ENCODE results near the gene LRRC47.
"Not testable (repeated sequence)": the region's sequence is repeated elsewhere in the genome, so short reads cannot be mapped to it uniquely, and the experiment has no call there.

Gene LRRC47

DNA sequence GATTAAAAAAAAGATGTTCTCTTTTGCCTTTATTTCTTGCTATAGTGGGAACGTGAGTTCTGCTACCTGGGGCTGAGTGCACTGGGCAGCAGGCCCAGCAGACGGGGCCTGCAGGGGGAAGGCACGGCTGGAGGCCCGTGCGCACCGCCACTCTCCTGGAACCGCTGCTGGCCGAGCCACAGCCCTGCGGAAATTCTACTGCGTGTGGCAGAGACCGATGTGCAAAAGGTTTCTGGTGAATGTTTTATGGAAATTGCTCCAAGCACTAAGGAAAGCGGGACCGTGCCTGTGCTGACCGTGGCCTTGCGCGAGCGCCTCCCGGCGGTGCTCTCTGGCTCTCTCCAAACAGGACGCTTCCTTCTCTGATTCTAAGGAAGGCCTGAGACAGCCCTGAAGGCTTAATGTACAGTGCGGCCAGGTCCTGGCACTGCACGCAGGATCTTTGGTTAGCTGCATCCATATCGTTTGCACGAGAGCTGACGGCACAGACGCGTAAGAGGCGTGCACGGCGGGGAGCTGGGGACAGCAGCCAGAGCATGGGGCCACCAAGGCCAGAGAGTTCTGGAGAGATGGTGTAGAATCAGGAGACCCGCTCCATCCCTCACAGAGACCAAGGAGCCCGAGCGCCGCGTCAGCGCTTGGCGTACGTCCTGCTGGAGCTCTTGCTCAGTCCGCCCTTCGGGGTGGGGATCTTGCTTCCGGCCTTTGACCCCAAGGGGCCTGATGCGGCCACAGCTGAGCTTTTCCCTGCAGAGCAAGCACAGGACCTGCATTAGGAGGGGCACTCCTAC is 18.7 kb upstream of the LRRC47 start:
- no peak for DNase-seq

DNA sequence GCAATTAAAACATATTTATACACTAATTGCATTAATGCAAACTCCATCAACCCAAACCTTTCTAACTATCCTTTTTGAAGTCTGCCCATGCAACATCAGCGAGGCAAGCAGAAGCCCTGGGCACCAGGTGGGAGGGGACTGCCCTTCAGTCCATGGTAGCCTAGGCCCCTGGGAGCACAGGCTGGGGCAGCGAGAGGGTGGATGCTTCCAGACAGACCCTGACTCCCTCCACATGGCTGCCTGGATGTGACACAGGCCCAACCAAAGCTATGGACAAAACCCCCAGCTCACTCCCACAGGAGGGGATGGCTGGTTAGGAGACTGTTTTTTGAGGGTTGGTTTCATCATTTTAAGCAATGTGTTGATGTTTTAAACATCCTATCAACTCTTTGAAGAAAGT is 17.8 kb upstream of the LRRC47 start:
- DNase-seq = no peak

DNA sequence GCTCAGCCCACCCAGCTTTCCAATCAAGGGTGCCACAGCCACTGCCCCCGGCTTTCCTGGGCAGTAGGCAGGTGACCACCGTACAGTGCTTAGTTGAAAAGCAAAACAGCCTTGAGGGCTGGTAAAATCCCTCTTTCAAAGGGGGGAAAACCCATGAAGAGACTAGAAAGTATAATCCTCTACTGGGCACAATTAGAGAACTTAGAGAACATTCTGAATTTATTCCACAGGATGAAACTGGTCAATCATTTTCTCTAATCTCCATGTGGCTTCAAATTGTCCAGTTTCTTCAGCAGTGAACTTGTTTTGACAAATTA is 15.3 kb upstream of the LRRC47 start:
- DNase-seq = no peak

DNA sequence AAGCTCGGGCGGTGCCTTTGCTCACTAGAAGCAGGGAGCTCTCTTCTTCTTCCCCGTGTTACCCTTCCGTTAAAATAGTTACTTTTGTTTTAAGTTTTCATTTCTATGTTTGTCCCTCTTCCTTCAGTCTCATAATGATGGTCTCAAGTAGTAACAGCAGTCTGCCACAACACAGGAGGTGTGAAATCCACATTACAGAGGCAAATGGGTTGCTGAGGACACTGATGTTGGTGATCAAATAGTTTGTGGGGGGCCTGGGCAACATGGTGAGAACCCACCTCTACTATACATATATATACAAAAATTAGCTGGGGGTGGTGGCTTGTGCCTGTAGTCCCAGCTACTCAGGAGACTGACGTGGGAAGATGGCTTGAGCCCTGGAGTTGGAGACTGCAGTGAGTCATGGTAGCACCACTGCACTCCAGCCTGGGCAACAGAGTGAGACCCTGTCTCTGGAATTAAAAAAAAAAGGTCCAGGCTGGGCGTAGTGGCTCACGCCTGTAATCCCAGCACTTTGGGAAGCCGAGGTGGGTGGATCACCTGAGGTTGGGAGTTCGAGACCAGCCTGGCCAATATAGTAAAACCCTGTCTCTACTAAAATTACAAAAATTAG is 14.0 kb upstream of the LRRC47 start:
- not testable (repeated sequence) for DNase-seq

DNA sequence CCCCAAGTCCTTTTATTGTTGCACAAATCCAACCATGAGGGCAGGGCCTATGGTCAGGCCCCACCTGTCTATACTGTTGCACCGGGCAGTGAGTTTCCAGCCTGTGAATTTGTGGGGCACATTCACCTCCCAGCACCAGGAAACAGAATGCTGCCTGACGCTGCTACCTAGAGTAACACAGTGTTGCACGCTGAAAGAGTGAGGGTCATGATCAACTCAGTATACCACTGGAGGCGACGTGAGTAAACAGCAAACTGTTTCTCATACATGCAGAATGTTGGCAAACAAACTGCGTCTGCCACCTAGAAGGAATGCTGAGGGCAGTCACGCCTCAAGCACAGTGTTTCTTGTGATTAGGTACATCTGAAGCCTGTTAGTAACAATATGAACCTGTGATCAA is 13.4 kb upstream of the LRRC47 start:
- DNase-seq = no peak

DNA sequence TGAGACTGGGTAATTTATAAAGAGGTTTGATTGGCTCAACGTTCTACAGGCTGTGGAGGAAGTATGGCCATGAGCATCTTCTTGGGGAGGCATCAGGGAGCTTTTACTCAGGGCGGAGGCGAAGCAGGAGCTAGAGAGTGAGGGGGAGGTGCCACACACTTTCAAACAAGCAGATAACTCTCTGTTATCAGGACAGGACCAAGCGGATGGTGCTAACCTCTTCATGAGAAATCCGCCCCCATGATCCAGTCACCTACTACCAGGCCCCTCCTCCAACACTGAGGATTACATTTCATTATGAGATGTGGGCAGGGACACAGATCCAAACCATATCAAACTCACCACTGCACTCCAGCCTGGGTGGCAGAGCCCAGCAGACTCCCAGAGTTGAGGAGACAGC is 11.5 kb upstream of the LRRC47 start:
- no peak for DNase-seq

DNA sequence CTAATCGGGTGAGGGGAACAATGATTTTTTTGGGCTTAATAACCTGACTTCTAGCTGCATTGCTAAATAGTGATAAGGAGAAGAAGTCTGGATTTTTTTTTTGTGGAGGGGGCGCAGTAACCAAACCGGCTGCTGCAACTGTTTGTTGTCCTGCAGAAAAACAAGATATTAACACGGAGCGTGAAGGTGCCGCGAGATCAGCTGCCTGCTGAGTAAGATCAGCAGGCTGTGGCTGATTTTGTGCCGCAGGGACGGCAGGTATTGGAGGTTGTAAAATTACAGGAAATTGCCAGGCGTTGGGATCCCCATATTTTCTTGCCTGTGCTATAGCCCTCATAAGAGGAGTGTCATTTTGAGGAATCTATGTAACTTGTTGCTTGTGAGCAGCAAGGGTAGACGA is 8.7 kb upstream of the LRRC47 start:
- DNase-seq = no peak

DNA sequence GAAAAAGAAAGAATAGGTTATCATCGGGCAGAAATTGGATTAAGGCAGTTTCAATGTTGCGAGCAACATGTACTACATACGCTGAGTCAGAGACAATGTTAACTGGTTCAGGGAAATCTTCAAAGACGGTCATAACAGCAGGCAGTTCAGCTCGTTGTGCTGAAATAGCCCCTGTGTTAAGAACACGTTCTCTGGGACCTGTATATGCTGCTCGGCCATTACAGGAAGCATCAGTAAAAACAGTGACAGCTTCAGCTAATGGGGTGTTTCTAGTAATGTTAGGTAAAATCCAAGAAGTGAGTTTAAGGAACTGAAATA is 8.3 kb upstream of the LRRC47 start:
- DNase-seq = not testable (repeated sequence)

DNA sequence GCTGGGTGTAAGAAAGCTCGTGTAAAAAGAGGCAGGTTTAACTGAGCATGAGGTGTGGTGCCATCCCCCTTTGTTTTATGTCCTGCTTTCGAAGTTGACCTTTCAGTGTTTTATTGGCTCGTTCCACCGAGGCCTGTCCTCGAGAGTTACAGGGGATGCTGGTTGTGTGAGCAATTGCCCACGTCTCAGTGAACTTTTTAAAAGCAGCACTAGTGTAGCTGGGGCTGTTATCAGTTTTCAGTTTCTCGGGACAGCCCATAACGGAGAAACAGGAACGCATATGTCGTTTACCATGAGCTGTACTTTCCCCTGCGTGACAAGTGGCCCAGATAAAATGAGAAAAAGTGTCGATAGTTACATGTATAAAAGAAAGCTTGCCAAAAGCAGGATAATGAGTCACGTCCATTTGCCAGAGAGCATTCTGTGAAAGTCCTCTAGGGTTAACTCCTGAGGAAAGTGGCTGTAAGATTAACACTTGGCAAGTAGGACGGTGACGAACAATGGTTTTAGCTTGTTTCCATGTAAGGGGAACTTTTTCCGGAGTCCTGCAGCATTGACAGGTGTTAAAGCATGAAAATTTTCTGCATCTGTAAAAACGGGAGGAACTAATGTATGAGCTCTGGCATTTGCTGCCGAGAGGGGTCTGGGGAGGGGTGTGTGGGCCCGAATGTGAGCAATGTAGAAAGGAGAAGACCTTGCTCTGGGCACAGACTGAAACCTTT is 7.8 kb upstream of the LRRC47 start:
- DNase-seq = no peak

DNA sequence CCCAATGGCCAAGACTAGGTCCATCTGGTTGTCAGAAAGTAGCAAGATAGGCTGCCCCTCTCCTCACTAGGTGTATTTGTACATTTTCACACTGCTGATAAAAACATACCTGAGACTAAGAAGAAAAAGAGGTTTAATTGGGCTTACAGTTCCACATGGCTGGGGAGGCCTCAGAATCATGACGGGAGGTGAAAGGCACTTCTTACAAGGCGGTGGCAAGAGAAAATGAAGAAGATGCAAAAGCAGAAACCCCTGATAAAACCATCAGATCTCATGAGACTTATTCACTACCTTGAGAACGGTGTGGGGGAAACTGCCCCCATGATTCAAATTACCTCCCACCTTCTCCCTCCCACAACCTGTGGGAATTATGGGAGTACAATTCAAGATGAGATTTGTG is 4.5 kb upstream of the LRRC47 start:
- not testable (repeated sequence) for DNase-seq

DNA sequence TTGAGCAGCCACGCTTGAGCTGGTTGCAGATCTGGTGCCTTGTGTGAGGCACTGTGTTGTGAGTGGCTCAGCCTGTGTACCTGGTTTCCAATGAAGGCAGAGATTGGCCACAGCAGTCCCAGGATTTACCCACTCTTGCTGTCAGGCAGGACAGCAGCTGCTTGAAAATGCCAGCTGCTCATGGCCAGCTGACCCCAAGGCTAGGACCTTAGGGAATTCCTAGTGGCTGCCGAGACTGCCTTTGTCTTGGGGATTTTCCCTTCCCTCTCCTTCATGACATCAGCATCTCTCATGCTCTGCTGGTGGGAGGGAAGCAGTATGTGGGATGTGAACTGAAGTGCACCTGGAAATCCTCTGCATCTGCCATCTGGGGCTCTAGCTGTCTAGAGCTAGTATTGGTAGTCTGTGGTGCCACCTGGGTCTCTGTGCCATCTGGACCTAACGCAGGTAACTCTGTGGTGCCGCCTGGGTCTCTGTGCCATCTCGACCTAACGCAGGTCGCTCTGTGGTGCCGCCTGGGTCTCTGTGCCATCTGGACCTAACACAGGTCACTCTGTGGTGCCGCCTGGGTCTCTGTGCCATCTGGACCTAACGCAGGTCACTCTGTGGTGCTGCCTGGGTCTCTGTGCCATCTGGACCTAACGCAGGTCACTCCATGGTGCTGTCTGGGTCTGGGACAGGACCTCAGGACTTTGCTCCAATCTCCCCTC is 3.8 kb upstream of the LRRC47 start:
- DNase-seq = no peak

DNA sequence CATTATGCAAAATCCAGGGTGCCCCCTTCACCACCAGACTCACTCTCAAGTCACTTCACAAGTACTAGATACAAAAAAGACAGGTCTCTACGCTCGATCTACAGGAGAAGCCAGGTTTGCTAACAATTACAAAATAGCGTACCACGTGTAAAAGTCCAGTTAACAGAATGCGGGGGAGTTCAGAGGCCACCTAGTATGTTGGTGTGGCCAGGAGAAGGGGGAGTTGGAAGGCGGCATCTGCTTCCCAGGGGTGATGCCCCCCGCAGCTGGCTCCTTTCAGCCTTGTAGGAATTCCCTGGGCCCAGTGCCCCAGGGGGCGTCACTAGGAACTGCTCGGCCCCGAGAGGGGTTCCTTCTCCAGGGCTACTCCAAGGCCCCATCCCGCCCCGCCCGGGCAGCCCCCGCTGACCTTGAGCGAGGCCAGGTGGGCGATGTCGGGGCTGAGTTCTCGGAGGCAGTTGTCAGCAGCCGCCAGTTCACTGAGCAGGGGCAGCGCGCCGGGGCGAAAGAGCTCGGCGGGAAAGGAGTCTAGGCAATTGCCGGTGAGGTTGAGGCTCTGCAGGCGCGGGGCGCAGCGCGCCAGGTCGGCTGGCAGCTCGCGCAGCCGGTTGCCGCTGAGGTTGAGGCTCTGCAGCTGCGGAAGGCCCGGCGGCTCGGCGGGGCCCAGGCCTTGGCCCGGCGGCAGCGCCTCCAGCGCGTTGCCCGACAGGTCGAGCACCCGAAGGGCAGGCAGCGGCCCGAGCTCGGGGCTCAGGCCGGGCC is 664 bp downstream of the LRRC47 start:
- DNase-seq = no peak

DNA sequence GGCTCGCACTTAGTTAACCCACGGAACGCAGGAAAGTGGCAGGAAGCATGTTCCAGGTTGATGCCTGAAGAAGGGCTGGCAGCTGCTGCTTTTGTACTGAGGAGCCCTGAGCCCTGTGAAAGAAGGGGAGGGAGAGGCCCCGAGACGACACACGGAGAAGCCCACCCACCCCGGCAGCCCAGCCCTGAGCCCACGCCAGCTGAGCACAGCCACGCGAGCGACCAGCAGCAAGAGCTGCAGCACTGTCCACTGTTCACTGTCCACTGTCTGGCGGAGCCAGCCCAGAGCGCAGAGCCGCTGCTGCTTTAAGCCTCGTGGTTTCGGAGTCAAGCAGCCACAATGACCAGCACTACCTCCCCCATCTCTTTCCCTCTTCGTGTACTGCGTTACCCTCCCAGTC is 5.3 kb downstream of the LRRC47 start:
- no peak for DNase-seq

DNA sequence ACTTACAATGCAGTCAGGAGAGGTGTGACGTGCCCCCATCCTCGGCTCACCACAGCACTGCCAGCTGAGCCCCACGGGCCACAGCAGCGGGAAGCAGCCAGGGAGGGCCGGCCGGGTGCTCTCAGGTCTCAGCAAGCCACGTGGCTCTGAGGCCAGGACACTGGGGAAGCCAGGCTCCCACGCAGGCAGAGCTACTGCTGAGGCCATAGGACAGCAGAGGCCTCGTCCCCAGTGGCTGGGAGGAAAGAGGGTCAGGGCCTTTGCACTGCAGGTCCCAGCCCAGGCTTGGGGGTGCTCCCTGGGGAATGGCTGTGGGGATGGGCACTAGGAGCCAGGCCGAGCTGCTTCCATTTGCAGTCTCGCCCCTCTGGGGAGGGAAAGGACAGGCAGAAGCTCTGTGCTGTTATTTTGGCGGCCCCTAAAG is 5.8 kb downstream of the LRRC47 start:
- no peak for DNase-seq

DNA sequence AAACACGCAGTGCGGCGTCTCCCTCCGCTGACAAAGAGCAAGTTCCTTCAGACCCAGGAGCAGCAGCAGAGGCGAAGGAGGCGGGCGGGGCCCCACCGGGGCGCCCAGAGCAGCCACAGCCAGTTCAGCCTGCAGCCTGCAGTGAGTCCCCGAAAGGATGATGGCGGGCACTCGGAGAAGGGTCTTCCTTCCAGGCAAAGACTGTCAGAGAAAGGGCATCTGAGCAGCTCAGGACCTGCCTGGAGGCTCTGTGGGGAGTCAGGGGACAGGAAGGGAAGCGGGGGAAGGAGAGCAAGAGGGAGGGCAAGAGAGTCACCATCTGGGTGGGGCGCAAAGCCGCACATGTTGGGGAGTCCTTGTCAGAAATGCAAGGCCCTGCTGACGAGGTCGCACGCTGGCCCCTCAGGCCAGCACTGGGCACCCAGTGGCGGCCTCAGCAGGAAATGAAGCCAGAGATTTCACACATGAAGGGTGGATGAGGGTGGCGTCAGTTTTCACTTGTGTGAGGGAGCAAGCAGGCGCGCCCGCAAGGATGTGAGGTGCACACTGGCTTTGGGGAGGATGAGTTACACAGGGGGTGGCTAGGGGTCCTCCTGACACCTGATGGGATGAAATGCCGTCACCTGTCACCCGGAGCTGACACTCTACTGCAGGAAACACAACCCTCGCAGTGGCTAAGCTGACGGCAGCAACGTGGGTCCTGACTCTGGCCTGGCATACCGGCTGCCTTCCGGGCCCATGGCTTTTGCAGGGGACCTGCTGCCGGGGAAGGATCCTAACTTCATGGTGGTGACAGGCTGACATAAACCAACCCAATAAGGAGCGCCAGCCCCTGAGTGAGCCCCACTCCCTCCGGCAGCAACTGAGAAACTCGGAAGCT is 6.6 kb downstream of the LRRC47 start:
- DNase-seq = no peak

DNA sequence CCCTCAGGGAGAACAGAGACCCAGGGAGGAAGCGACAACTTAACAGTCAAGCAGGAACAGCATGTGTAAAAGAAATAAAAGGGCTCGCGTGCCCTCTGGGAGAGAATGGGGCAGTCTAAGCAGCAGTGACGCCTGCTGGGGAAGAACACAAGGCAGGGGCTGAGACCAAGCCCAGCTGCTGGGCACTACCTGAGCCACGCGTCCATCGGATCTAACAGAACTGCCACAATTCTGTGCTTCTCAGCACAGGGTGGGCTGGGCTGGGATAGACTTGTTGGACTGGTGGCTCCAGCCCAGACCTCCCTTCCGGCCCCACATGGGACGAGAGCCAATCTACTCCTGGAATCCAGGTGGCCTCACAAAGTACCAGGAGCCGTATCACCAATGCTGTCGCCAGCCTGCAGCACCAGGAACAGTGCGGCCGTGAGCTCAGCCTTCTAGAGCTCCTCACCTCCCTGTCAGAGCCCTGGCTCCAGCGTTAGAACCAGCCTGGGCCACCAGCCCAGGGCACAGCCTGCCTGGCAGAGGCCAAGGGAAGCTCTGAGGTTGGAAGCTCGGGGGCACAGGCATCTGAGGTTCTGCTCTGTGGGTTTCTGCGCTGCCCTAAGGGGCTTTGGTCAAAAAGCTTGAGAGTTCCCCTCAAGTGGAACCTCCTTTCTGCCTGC is 7.4 kb downstream of the LRRC47 start:
- DNase-seq = peak in 1 of 14 donors; percentile 62

DNA sequence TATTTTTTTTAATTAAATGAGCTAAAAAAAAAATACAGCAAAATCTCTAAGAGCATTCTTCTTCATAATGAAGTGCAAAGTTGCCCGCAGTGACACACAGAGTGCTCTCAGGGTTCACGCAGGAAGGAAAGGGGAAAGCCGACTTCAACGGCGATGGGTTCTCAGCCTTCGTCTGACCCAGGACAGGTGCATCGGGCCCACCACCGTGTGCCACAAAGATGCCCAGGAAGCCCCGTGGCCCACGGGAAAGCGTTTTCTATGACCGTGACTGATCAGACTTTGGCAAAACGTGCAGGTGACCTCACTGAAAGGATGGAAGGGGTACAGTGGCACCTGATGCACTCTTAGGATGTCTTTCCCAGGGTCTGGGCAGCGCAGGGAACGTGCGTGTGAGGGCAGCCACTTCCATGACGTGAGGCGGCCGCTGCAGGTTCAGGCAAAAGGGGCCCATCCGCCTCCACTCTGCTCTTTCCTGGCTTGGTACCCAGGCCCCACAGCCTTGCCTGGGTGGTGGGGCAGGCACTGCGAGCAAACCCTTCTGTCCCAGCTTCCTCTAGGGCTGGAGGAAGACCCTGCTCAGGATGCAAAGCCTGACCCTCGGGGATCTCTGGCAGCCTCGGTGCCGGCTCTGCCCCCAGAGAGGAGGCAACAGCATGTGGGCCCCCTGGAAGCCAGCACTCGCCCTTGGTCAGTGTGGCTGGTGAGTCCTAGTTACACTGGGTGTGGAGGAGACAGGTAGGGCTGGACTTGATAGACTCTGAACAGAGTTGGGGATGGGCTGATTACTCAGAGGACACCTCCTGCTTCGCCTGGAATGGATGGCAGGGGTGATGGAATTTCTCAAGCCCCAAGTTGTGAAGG is 8.3 kb downstream of the LRRC47 start:
- no peak for DNase-seq

DNA sequence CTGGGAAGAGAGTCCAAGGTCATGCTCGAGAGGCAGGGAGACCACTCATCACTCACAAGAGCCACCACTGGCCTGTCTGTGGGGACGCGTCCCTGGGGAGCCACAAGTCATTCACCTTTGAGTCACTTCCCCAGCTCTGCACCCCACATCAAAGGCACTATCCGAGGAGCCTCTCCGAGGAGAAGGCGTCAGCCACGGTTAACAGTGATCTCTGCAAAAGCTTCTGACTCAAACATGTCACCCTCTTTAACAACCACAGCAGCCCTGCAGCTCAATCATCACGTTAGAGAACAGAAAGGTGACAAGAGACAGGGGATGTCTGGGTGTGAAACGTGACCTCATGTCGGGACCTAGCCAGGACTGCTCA is 9.0 kb downstream of the LRRC47 start:
- DNase-seq = no peak

DNA sequence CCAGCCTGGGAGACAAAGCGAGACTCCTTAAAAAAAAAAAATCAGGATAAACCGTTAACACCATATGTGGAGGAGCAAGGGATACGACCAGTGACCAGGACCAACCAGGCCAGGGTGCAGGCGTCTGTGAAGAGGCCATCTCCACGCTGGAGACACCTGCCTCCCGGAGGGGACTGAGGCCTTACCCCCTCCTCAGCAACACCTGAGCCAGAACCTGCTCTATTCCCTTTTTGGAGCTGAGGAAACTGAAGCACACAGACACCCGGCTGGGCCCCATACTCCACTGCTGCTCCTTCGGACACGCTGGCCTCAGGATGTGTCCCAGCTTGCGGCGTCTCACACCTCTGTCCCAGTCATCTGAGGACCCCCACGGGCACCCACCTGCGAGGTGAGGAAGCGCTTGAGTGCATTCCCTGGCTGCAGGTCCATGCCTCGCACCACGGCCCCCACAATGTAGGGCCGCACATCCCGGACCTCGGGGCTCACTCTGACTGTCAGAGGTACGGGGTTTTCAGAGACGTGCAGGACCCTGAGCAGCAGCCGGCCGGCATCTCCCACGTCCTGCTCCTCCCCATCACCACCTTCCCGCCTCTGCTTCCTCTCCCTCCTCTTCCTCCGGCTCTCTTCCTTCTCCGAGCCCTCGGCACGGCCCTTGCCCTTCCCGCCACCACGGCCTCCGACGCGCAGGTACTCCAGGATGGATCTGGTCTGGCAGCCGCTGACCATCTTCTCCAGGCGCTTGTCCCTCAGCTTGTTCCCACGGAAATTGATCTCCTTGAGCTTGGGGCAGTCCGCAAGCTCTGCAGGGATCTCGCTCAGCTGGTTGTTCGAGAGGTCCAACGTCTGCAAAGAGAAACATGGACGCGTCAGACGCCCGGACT is 9.6 kb downstream of the LRRC47 start:
- DNase-seq = no peak
